ENCODE measurements around the gene DDX31. TPM values are rescaled to one million over a fixed set of nuclear protein-coding genes. Genes with fewer than 3 reads are reported as not detected.

DDX31 gene
- polyA plus RNA-seq, 3 donors = 17.7 to 20.4 (median 20.1) TPM

- DNase-seq = no peak
Observed at GRCh38 chr9:132679946-132680625, 10.3 kb upstream of the DDX31 start.

GRCh38 chr9:132677976-132678375, 8.2 kb upstream of the DDX31 start:
- no peak for DNase-seq

GRCh38 chr9:132674485-132674884, 4.7 kb upstream of the DDX31 start:
- DNase-seq = no peak

- no peak for DNase-seq
Observed at GRCh38 chr9:132673355-132673754, 3.6 kb upstream of the DDX31 start.

GRCh38 chr9:132672413-132672690, 2.6 kb upstream of the DDX31 start:
- DNase-seq = no peak

GRCh38 chr9:132671620-132672412, 2.0 kb upstream of the DDX31 start:
- no peak for DNase-seq

- DNase-seq = no peak
Observed at GRCh38 chr9:132670457-132671391, 941 bp upstream of the DDX31 start, which contains the start of gene GTF3C4. Gene GTF3C4, plus strand, starts transcription at chr9:132670464. Its CDS starts 135 bp downstream, at chr9:132670599.

GRCh38 chr9:132669319-132669697, 475 bp downstream of the DDX31 start:
- no peak for DNase-seq

GRCh38 chr9:132663851-132664250, 5.9 kb downstream of the DDX31 start:
- DNase-seq = no peak

GRCh38 chr9:132663117-132663516, 6.7 kb downstream of the DDX31 start:
- DNase-seq = no peak

- peak; percentile 22 for DNase-seq
Observed at GRCh38 chr9:132662152-132662945, 7.4 kb downstream of the DDX31 start.

GRCh38 chr9:132656299-132656698, 13.5 kb downstream of the DDX31 start:
- DNase-seq = no peak

- no peak for DNase-seq
Observed at GRCh38 chr9:132651259-132651658, 18.5 kb downstream of the DDX31 start.

GRCh38 chr9:132648685-132649084, 21.1 kb downstream of the DDX31 start:
- no peak for DNase-seq

GRCh38 chr9:132648283-132648682, 21.5 kb downstream of the DDX31 start:
- no peak for DNase-seq

GRCh38 chr9:132647806-132648205, 22.0 kb downstream of the DDX31 start:
- DNase-seq = no peak

GRCh38 chr9:132647355-132647754, 22.4 kb downstream of the DDX31 start:
- no peak for DNase-seq

GRCh38 chr9:132646726-132647125, 23.1 kb downstream of the DDX31 start:
- DNase-seq = no peak

GRCh38 chr9:132645711-132646110, 24.1 kb downstream of the DDX31 start:
- DNase-seq = no peak

GRCh38 chr9:132645306-132645705, 24.5 kb downstream of the DDX31 start:
- no peak for DNase-seq

GRCh38 chr9:132644251-132644650, 25.5 kb downstream of the DDX31 start:
- DNase-seq = no peak

- DNase-seq = no peak
Observed at GRCh38 chr9:132641216-132641615, 28.6 kb downstream of the DDX31 start.

Measured in renal pelvis (tissue), 4 donors.